Liver (tissue), 3 donors: ENCODE results near the gene PPDPF.

Source experiments
- FOXA1 ChIP-seq: IDR thresholded peaks from 2 replicates; pipeline ENCODE4 v1.6.1; 2016; ENCODE audit warnings: antibody characterized with exemption
- RAD21 ChIP-seq, 2 donors: IDR thresholded peaks; 2 replicates each; pipeline ENCODE4 v1.6.1; 2016; ENCODE audit warnings: antibody characterized with exemption in 2 of 2, mild to moderate bottlenecking in 2 of 2
- SP1 ChIP-seq: IDR thresholded peaks from 2 replicates; pipeline ENCODE4 v1.6.1; 2018; ENCODE audit warnings: antibody characterized with exemption, mild to moderate bottlenecking
- TF ChIP-seq, protein P1 (sequence below): fragments of 150-350 bp; IDR thresholded peaks from 2 replicates; pipeline ENCODE4 v1.5.1; 2017; ENCODE audit warnings: improper control_type of control experiment, low read depth, low read length; ENCODE audit not compliant: missing input control
- TF ChIP-seq, protein P2 (sequence below): IDR thresholded peaks from 2 replicates; pipeline ENCODE4 v1.6.1; 2016; ENCODE audit warnings: antibody characterized with exemption, mild to moderate bottlenecking
- donor health status: healthy.
- donor health status: healthy.

DNA sequence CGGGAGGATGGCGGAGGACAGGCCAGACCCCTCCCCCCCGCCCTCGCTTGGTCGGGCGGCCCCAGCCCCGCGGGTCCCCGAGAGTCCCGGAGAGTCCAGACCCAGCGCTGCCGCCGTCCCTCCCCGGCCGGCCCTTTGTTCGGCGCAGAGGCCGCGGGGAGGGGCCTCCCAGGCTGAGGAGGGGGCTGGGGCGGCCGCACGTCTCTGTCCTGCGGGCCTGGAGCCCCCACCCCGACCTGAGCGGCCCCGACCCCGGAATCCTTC lies 48.9 kb upstream of the PPDPF start:
- TF ChIP-seq SP1: no peak
- TF ChIP-seq, protein P1, sequence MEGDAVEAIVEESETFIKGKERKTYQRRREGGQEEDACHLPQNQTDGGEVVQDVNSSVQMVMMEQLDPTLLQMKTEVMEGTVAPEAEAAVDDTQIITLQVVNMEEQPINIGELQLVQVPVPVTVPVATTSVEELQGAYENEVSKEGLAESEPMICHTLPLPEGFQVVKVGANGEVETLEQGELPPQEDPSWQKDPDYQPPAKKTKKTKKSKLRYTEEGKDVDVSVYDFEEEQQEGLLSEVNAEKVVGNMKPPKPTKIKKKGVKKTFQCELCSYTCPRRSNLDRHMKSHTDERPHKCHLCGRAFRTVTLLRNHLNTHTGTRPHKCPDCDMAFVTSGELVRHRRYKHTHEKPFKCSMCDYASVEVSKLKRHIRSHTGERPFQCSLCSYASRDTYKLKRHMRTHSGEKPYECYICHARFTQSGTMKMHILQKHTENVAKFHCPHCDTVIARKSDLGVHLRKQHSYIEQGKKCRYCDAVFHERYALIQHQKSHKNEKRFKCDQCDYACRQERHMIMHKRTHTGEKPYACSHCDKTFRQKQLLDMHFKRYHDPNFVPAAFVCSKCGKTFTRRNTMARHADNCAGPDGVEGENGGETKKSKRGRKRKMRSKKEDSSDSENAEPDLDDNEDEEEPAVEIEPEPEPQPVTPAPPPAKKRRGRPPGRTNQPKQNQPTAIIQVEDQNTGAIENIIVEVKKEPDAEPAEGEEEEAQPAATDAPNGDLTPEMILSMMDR: no peak
- TF ChIP-seq FOXA1: no peak
- TF ChIP-seq, protein P2, sequence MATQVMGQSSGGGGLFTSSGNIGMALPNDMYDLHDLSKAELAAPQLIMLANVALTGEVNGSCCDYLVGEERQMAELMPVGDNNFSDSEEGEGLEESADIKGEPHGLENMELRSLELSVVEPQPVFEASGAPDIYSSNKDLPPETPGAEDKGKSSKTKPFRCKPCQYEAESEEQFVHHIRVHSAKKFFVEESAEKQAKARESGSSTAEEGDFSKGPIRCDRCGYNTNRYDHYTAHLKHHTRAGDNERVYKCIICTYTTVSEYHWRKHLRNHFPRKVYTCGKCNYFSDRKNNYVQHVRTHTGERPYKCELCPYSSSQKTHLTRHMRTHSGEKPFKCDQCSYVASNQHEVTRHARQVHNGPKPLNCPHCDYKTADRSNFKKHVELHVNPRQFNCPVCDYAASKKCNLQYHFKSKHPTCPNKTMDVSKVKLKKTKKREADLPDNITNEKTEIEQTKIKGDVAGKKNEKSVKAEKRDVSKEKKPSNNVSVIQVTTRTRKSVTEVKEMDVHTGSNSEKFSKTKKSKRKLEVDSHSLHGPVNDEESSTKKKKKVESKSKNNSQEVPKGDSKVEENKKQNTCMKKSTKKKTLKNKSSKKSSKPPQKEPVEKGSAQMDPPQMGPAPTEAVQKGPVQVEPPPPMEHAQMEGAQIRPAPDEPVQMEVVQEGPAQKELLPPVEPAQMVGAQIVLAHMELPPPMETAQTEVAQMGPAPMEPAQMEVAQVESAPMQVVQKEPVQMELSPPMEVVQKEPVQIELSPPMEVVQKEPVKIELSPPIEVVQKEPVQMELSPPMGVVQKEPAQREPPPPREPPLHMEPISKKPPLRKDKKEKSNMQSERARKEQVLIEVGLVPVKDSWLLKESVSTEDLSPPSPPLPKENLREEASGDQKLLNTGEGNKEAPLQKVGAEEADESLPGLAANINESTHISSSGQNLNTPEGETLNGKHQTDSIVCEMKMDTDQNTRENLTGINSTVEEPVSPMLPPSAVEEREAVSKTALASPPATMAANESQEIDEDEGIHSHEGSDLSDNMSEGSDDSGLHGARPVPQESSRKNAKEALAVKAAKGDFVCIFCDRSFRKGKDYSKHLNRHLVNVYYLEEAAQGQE: no peak
- TF ChIP-seq RAD21 (IDR thresholded peaks at IDR 0.05): no peak
